H1 (cell line): ENCODE data around the gene PABPN1. TPM values are rescaled to one million over a fixed set of nuclear protein-coding genes. Genes with fewer than 3 reads are reported as not detected.

ENCODE experiments used
- CTCF ChIP-seq, 3 experiments: IDR thresholded peaks; 1 replicate in 2 of 3; 2 replicates in 1 of 3; pipeline versions ENCODE4 v1.5.1 to v1.6.1; 2011; ENCODE audit warnings: low read length in 3 of 3, mild to moderate bottlenecking in 3 of 3, inconsistent platforms in 2 of 3, low read depth in 1 of 3, moderate library complexity in 1 of 3; ENCODE audit not compliant: insufficient read depth in 1 of 3; ENCODE audit errors: control extremely low read depth in 1 of 3
- GABPA ChIP-seq: IDR thresholded peaks from 2 replicates; pipeline ENCODE4 v1.6.1; 2011; ENCODE audit warnings: mild to moderate bottlenecking, low read length, moderate library complexity, borderline replicate concordance; ENCODE audit not compliant: insufficient read depth
- RBBP5 ChIP-seq: IDR thresholded peaks from 2 replicates; pipeline ENCODE4 v1.7.1; 2012; ENCODE audit warnings: low read depth, mild to moderate bottlenecking, inconsistent platforms, low read length, moderate library complexity, borderline replicate concordance
- SAP30 ChIP-seq: fragments of 300-600 bp; sonication (generic); IDR thresholded peaks from 2 replicates; pipeline ENCODE4 v1.7.1; 2012; ENCODE audit warnings: low read length, moderate library complexity, mild to moderate bottlenecking, inconsistent platforms; ENCODE audit not compliant: insufficient read depth, insufficient replicate concordance
- polyA plus RNA-seq, 7 experiments: library from polyadenylated mRNA; depleted of rRNA in 3 of 7; stranded (reverse) in 5 of 7; unstranded in 2 of 7; fragments of >200 nt in 5 of 7; fragments of 200-250 nt in 2 of 7; gene quantifications; 1 replicate in 5 of 7; 2 replicates in 1 of 7; 4 replicates in 1 of 7; pipeline versions ENCODE4 v1.2.1 to v1.2.3, GENCODE V29; 2011 to 2013; ENCODE audit warnings: missing spikeins in 2 of 7, mixed read lengths in 2 of 7
- total RNA-seq: library from RNA; stranded (reverse); fragmentation: NEBNext Ultra II Directional; extraction: Animal tissue kit (Norgen Biotek cat#: 25700); gene quantifications from 2 replicates; pipeline ENCODE4 v1.2.1, GENCODE V29; 2021

Gene PABPN1
- total and polyA plus RNA-seq, 2 of the 8 experiments (the other 6 are each of a cell fraction or from before 2014, with no cell fraction given): 300 to 331 TPM

- TF ChIP-seq CTCF (IDR thresholded peaks at IDR 0.05; ENCODE audit: control extremely low read depth in 1 of 3, insufficient read depth in 1 of 3, low read depth in 1 of 3, low read length in 3 of 3) (no peak), GABPA (no peak), RBBP5 (no peak), SAP30 (no peak)
Measured at GRCh38 chr14:23344481-23344880, 23.2 kb downstream of the PABPN1 start (continued).
